ENCODE data around the gene IDI2.
"Not testable (repeated sequence)": the region's sequence is repeated elsewhere in the genome, so short reads cannot be mapped to it uniquely, and the experiment has no call there.

The IDI2 gene

DNA sequence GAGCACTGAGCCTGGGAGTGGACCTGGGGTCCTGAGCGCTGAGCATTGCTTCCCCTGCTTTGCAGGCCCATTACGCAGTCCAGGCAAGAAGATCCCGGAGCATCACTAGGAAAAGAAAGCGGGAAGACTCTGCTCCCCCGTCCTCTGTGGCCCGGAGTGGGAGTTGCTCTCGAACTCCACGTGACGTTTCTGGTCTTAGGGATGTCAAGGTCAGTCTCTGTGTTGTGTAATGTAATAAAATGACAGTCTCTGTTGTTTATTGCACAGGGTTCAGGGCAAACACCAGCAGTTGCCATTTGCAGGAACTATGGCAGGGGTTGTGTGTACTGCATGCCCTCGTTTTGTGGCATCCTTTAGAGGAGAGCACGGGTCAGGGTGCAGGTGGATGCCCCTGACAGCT, 10.0 kb downstream of the IDI2 start:
- Histone ChIP-seq H3K27ac (ENCODE audit: insufficient read depth, low read length, poor library complexity, severe bottlenecking) (no peak overlapping the region), H3K4me1 (ENCODE audit: control insufficient read depth, insufficient read depth, low read length, poor library complexity, severe bottlenecking) (no peaks in the 10 kb centered on the region), H3K36me3 (ENCODE audit: control insufficient read depth, insufficient read depth, low read length) (peaks cover 71% of the 10 kb centered on the region), H3K4me3 (ENCODE audit: insufficient read depth, low read depth, low read length, poor library complexity, severe bottlenecking) (no peak overlapping the region), H3K27me3 (replicated peaks; ENCODE audit: control insufficient read depth, insufficient read depth, low read length, poor library complexity, severe bottlenecking) (no peaks in the 10 kb centered on the region), H3K9me3 (ENCODE audit: control insufficient read depth, low read length) (no peaks in the 10 kb centered on the region)
- DNase-seq: no peak

DNA sequence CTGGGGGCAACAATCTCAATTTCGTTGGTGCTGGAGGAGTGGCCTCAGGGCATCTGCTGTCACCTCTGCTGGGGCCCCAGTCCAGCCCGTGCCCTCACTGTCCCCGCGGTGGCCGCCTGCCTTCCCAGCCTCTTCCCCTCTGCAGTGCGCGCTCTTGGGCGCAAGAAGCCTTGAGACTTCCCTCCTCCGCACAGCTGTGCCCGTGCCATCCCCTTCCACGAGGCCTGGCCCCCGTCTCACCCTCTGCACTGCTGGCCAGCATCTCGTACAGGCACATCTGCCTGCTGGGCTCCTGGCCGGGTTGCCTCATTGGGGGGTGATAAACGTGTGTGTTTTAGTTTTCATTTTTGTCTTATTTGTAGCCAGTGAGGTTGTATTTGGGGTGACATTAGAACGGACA, 14.0 kb downstream of the IDI2 start:
- Histone ChIP-seq H3K27ac (ENCODE audit: insufficient read depth, low read length, poor library complexity, severe bottlenecking) (no peak overlapping the region), H3K4me1 (ENCODE audit: control insufficient read depth, insufficient read depth, low read length, poor library complexity, severe bottlenecking) (no peaks in the 10 kb centered on the region), H3K4me3 (ENCODE audit: insufficient read depth, low read depth, low read length, poor library complexity, severe bottlenecking) (no peak overlapping the region), H3K27me3 (replicated peaks; ENCODE audit: control insufficient read depth, insufficient read depth, low read length, poor library complexity, severe bottlenecking) (no peaks in the 10 kb centered on the region), H3K9me3 (ENCODE audit: control insufficient read depth, low read length) (no peaks in the 10 kb centered on the region), H3K36me3 (ENCODE audit: control insufficient read depth, insufficient read depth, low read length) (peaks cover 87% of the 10 kb centered on the region)
- no peak for DNase-seq

DNA sequence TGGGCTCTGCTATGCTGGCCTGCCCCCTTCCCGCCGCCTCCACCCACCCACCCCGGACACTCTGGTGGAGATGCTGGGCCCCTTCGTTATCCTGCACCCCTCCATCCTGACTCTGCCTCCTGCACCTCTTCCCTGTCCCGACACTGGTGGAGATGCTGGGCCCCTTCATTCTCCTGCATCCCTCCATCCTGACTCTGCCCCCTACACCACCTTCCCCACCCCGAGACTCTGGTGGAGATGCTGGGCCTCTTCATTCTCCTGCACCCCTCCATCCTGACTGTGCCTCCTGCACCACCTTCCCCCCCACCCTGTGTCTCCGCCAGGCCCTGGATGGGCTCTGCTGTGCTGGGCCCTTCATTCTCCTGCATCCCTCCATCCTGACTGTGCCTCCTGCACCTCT, 15.0 kb downstream of the IDI2 start:
- H3K27ac ChIP-seq (ENCODE audit: insufficient read depth, low read length, poor library complexity, severe bottlenecking): no peak overlapping the region
- H3K4me3 ChIP-seq (ENCODE audit: insufficient read depth, low read depth, low read length, poor library complexity, severe bottlenecking): no peak overlapping the region
- DNase-seq: no peak
- H3K4me1 ChIP-seq (ENCODE audit: control insufficient read depth, insufficient read depth, low read length, poor library complexity, severe bottlenecking): no peaks in the 10 kb centered on the region
- H3K36me3 ChIP-seq (ENCODE audit: control insufficient read depth, insufficient read depth, low read length): peaks cover 87% of the 10 kb centered on the region
- no peaks in the 10 kb centered on the region for H3K27me3 ChIP-seq (replicated peaks; ENCODE audit: control insufficient read depth, insufficient read depth, low read length, poor library complexity, severe bottlenecking)
- no peaks in the 10 kb centered on the region for H3K9me3 ChIP-seq (ENCODE audit: control insufficient read depth, low read length)

DNA sequence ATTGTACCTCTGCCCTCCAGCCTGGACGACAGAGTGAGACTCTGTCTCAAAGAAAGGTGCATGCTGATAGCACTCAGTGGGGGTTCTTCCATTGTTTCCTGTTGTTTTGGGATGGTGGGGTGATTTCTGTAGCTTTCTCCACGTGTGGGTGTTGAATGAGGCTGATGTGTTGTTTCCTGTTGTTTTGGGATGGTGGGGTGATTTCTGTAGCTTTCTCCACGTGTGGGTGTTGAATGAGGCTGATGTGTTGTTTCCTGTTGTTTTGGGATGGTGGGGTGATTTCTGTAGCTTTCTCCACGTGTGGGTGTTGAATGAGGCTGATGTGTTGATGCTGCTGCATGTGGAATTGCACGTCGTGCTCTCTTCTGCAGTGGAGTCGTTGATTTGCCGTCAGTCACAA, 15.7 kb downstream of the IDI2 start:
- peaks cover 92% of the 10 kb centered on the region for H3K36me3 ChIP-seq (ENCODE audit: control insufficient read depth, insufficient read depth, low read length)
- not testable (repeated sequence) for DNase-seq; H3K27me3 ChIP-seq (replicated peaks; ENCODE audit: control insufficient read depth, insufficient read depth, low read length, poor library complexity, severe bottlenecking)

DNA sequence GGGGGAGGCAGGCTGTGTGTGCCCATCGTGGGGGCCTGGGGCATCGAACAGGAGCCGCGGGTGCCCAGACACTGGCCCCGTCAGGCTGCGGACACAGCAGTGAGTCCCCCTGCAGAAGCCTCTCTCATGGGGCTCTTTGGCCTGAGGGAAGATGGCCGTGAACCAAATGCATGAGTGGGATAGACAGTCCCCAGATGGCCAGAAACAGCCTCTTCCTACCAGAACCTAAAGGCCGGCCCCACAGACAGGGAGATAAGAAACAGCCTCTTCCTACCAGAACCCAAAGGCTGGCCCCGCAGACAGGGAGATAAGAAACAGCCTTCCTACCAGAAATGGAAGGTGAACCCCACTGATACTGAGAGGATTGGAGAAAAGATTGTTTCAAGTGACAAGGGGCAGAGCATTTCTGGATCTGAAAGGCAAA, 16.6 kb downstream of the IDI2 start:
- DNase-seq: no peak
- Histone ChIP-seq H3K4me3 (ENCODE audit: insufficient read depth, low read depth, low read length, poor library complexity, severe bottlenecking) (no peak overlapping the region), H3K9me3 (ENCODE audit: control insufficient read depth, low read length) (no peaks in the 10 kb centered on the region), H3K4me1 (ENCODE audit: control insufficient read depth, insufficient read depth, low read length, poor library complexity, severe bottlenecking) (no peaks in the 10 kb centered on the region), H3K36me3 (ENCODE audit: control insufficient read depth, insufficient read depth, low read length) (peaks cover 92% of the 10 kb centered on the region), H3K27me3 (replicated peaks; ENCODE audit: control insufficient read depth, insufficient read depth, low read length, poor library complexity, severe bottlenecking) (no peaks in the 10 kb centered on the region), H3K27ac (ENCODE audit: insufficient read depth, low read length, poor library complexity, severe bottlenecking) (no peak overlapping the region)

More for the DNA sequence above, 15.7 kb downstream of the IDI2 start:
- not testable (repeated sequence) for H3K4me3 ChIP-seq (ENCODE audit: insufficient read depth, low read depth, low read length, poor library complexity, severe bottlenecking); H3K27ac ChIP-seq (ENCODE audit: insufficient read depth, low read length, poor library complexity, severe bottlenecking); H3K4me1 ChIP-seq (ENCODE audit: control insufficient read depth, insufficient read depth, low read length, poor library complexity, severe bottlenecking); H3K9me3 ChIP-seq (ENCODE audit: control insufficient read depth, low read length)

DNA sequence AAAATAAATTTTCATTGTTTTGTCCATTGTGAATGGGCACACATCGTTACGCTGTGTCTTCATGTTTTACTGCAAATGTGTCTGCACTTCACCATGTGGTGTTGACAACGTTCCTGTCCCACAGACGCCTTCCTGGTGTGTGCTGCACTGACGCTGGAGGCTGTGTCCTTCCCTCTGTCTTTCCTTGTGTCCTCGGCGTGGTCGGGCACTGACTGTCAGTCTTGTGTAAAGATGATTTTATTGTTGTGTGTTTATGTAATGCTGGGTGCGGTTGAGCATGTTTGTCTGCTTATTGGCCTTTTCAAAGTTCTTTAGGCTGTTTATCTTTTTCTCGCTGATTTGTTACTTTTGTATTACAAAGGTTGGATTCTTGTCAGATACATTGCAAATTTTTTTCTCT, 18.1 kb downstream of the IDI2 start:
- no peaks in the 10 kb centered on the region for H3K9me3 ChIP-seq (ENCODE audit: control insufficient read depth, low read length)
- H3K4me1 ChIP-seq (ENCODE audit: control insufficient read depth, insufficient read depth, low read length, poor library complexity, severe bottlenecking): no peaks in the 10 kb centered on the region
- no peaks in the 10 kb centered on the region for H3K27me3 ChIP-seq (replicated peaks; ENCODE audit: control insufficient read depth, insufficient read depth, low read length, poor library complexity, severe bottlenecking)
- peaks cover 97% of the 10 kb centered on the region for H3K36me3 ChIP-seq (ENCODE audit: control insufficient read depth, insufficient read depth, low read length)
- no peak for DNase-seq
- H3K27ac ChIP-seq (ENCODE audit: insufficient read depth, low read length, poor library complexity, severe bottlenecking): no peak overlapping the region
- H3K4me3 ChIP-seq (ENCODE audit: insufficient read depth, low read depth, low read length, poor library complexity, severe bottlenecking): no peak overlapping the region

DNA sequence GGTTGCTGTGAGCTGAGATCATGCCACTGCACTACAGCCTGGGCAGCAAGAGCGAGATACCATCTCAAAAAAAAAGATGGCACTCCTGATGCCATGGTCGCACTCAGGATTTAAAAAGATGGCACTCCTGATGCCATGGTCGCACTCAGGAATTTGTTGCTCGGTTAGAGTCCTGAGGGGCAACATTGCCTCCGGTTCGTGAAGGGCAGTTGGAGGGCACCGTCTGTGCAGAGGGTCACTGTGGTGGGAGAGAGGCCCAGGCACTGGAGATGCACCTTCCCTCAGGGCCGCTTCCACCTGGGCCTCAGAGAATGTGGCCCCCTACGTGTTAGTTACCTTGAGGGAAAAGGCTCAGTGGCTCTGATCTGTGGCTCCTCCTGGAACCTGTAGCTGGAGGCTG, 19.1 kb downstream of the IDI2 start:
- no peaks in the 10 kb centered on the region for H3K9me3 ChIP-seq (ENCODE audit: control insufficient read depth, low read length)
- H3K36me3 ChIP-seq (ENCODE audit: control insufficient read depth, insufficient read depth, low read length): peaks cover 97% of the 10 kb centered on the region
- H3K27me3 ChIP-seq (replicated peaks; ENCODE audit: control insufficient read depth, insufficient read depth, low read length, poor library complexity, severe bottlenecking): no peaks in the 10 kb centered on the region
- no peak overlapping the region for H3K27ac ChIP-seq (ENCODE audit: insufficient read depth, low read length, poor library complexity, severe bottlenecking)
- no peaks in the 10 kb centered on the region for H3K4me1 ChIP-seq (ENCODE audit: control insufficient read depth, insufficient read depth, low read length, poor library complexity, severe bottlenecking)
- no peak for DNase-seq
- no peak overlapping the region for H3K4me3 ChIP-seq (ENCODE audit: insufficient read depth, low read depth, low read length, poor library complexity, severe bottlenecking)

DNA sequence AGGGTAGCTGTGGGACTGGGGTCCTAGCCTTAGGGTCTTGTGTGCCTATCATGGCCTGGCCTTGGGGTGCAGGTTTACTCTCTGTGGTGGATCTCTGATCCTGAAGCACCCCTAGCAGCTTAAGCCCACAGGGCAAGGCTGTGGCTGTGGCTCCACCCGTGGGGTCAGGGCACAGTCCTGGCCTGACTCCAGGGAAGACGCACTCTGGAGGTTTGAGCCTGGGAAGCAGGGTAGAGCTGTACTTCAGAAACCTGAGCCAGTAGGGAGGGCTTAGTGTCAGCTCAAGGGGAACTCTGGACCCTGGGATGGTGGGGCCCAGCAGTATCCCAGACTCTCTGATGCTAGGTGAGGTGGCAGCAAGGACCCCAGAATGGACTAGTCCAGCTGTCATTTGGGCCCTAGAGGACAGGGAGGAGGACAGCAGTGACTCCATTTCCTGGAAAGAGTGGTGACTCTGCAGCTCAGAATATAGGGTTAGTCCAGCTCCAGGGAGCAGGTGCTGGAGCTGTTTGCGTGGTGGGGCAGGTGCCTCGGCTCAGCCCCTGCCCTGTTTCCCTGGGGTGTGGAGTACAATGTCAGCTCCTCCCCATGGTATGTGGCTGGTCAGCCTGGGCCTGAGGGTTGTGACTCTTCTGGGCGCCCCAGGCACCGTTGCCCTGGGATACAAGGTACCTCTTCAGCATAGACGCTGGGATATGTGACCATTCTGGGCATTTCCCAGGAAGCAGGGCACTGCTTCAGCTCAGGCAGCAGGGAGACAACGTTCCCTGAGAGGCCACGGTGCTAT, 21.6 kb downstream of the IDI2 start:
- no peak for DNase-seq
- H3K27ac ChIP-seq (ENCODE audit: insufficient read depth, low read length, poor library complexity, severe bottlenecking): no peak overlapping the region
- H3K4me1 ChIP-seq (ENCODE audit: control insufficient read depth, insufficient read depth, low read length, poor library complexity, severe bottlenecking): no peaks in the 10 kb centered on the region
- no peak overlapping the region for H3K4me3 ChIP-seq (ENCODE audit: insufficient read depth, low read depth, low read length, poor library complexity, severe bottlenecking)
- H3K9me3 ChIP-seq (ENCODE audit: control insufficient read depth, low read length): no peaks in the 10 kb centered on the region
- H3K27me3 ChIP-seq (replicated peaks; ENCODE audit: control insufficient read depth, insufficient read depth, low read length, poor library complexity, severe bottlenecking): no peaks in the 10 kb centered on the region
- H3K36me3 ChIP-seq (ENCODE audit: control insufficient read depth, insufficient read depth, low read length): peaks cover 98% of the 10 kb centered on the region

DNA sequence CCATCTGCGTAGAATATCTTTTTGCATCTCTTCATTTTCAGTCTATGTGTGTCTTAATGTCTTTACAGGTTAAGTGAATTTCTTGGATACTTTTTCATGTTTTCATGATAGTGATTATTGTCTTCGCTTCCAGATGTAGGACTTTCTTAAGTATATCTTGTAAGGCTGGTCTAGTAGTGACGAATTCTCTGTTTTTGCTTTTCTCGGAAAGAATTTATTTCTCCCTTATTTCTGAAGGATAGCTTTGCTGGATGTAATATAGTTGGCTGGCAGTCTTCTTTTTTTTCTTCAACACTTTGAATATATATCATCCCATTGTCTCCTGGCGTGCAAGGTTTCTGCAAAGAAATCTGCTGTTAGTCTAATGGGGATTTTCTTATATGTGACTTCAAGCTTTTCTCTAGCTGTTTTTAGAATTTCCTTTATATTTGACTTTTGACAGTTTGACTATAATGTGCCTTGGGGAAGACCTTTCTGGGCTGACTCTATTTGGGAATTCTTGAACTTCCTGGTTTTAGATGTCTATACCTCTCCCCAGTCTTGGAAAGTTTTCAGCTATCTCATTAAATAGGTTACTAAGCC, 23.1 kb downstream of the IDI2 start:
- peaks cover 97% of the 10 kb centered on the region for H3K36me3 ChIP-seq (ENCODE audit: control insufficient read depth, insufficient read depth, low read length)
- H3K27me3 ChIP-seq (replicated peaks; ENCODE audit: control insufficient read depth, insufficient read depth, low read length, poor library complexity, severe bottlenecking): no peaks in the 10 kb centered on the region
- H3K4me1 ChIP-seq (ENCODE audit: control insufficient read depth, insufficient read depth, low read length, poor library complexity, severe bottlenecking): no peaks in the 10 kb centered on the region
- H3K4me3 ChIP-seq (ENCODE audit: insufficient read depth, low read depth, low read length, poor library complexity, severe bottlenecking): no peak overlapping the region
- H3K9me3 ChIP-seq (ENCODE audit: control insufficient read depth, low read length): no peaks in the 10 kb centered on the region
- no peak for DNase-seq
- H3K27ac ChIP-seq (ENCODE audit: insufficient read depth, low read length, poor library complexity, severe bottlenecking): no peak overlapping the region

DNA sequence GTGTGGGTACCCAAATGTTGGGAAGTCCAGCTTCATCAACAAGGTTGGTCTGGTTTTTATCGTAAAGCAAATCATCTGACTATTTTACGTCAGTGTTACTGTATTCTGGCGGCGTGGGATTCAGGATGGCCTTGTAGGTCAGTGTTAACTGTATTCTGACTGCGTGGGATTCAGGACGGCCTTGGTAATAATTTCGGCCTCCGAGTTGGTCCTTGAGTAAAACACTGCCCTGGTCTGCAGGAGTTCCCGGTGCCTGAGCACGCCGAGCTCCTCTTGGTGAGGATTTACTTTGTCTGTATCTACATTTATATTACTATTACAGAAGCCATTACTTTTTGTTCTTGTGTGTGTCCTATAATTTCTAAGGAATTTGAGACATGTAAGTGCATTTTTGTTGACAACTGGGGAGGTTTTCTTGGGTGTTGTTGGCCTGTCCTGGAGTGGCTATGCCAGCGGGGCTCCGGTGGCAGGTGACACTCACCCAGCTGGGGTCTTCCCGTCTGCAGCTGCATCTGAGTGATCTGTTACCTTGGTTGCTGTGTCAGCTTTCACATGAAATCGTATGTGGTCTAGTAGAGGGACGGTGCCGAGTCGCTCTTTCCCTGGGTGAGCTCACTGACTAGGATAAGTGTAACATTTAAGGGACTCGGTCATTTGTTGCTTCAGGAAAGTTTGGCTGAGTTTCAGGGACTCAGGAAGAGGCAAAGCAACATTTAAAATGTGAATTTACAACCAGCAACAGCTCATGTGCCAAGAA, 28.2 kb downstream of the IDI2 start:
- H3K9me3 ChIP-seq (ENCODE audit: control insufficient read depth, low read length): no peaks in the 10 kb centered on the region
- H3K27me3 ChIP-seq (replicated peaks; ENCODE audit: control insufficient read depth, insufficient read depth, low read length, poor library complexity, severe bottlenecking): no peaks in the 10 kb centered on the region
- H3K36me3 ChIP-seq (ENCODE audit: control insufficient read depth, insufficient read depth, low read length): peaks cover 92% of the 10 kb centered on the region
- no peak for DNase-seq
- H3K27ac ChIP-seq (ENCODE audit: insufficient read depth, low read length, poor library complexity, severe bottlenecking): no peak overlapping the region
- H3K4me3 ChIP-seq (ENCODE audit: insufficient read depth, low read depth, low read length, poor library complexity, severe bottlenecking): no peak overlapping the region
- H3K4me1 ChIP-seq (ENCODE audit: control insufficient read depth, insufficient read depth, low read length, poor library complexity, severe bottlenecking): no peaks in the 10 kb centered on the region

All from effector memory CD4-positive, alpha-beta T cell (primary cell).